ENCODE results near the gene TMEM247.

TMEM247 gene

GRCh38 chr2:46489423-46490174 is 10.2 kb downstream of the TMEM247 start:
- DNase-seq (ENCODE audit: low spot score) = peak; percentile 40

GRCh38 chr2:46490521-46491141 is 11.3 kb downstream of the TMEM247 start:
- no peak for DNase-seq (ENCODE audit: low spot score)

GRCh38 chr2:46492301-46492700 is 12.9 kb downstream of the TMEM247 start:
- no peak for DNase-seq (ENCODE audit: low spot score)

- DNase-seq (ENCODE audit: low spot score) = no peak
Observed at GRCh38 chr2:46493241-46493970, 14.0 kb downstream of the TMEM247 start.

GRCh38 chr2:46493971-46494250 is 14.5 kb downstream of the TMEM247 start:
- DNase-seq (ENCODE audit: low spot score) = no peak

- DNase-seq (ENCODE audit: low spot score) = no peak
Observed at GRCh38 chr2:46494596-46494995, 15.2 kb downstream of the TMEM247 start.

GRCh38 chr2:46495231-46496030 is 16.1 kb downstream of the TMEM247 start:
- no peak for DNase-seq (ENCODE audit: low spot score)

GRCh38 chr2:46497766-46498165 is 18.4 kb downstream of the TMEM247 start:
- no peak for DNase-seq (ENCODE audit: low spot score)

GRCh38 chr2:46498681-46499080 is 19.3 kb downstream of the TMEM247 start:
- no peak for DNase-seq (ENCODE audit: low spot score)

GRCh38 chr2:46499392-46499785 is 20.0 kb downstream of the TMEM247 start:
- DNase-seq (ENCODE audit: low spot score) = no peak

- DNase-seq (ENCODE audit: low spot score) = no peak
Observed at GRCh38 chr2:46500801-46501200, 21.4 kb downstream of the TMEM247 start.

- DNase-seq (ENCODE audit: low spot score) = no peak
Observed at GRCh38 chr2:46502291-46502885, 23.0 kb downstream of the TMEM247 start.

- DNase-seq (ENCODE audit: low spot score) = no peak
Observed at GRCh38 chr2:46503686-46504085, 24.3 kb downstream of the TMEM247 start.

- no peak for DNase-seq (ENCODE audit: low spot score)
Observed at GRCh38 chr2:46504221-46504620, 24.9 kb downstream of the TMEM247 start.

GRCh38 chr2:46504685-46505471 is 25.5 kb downstream of the TMEM247 start:
- DNase-seq (ENCODE audit: low spot score) = no peak

- no peak for DNase-seq (ENCODE audit: low spot score)
Observed at GRCh38 chr2:46505472-46505783, 26.1 kb downstream of the TMEM247 start.

- DNase-seq (ENCODE audit: low spot score) = no peak
Observed at GRCh38 chr2:46506131-46506706, 26.9 kb downstream of the TMEM247 start.

GRCh38 chr2:46508312-46508711 is 28.9 kb downstream of the TMEM247 start:
- no peak for DNase-seq (ENCODE audit: low spot score)

GRCh38 chr2:46508759-46509158 is 29.4 kb downstream of the TMEM247 start:
- no peak for DNase-seq (ENCODE audit: low spot score)

- DNase-seq (ENCODE audit: low spot score) = no peak
Observed at GRCh38 chr2:46509804-46510203, 30.4 kb downstream of the TMEM247 start.

GRCh38 chr2:46510598-46511177 is 31.3 kb downstream of the TMEM247 start:
- no peak for DNase-seq (ENCODE audit: low spot score)

Measured in D341Med (cell line).